GM21390 (cell line): ENCODE data around the gene KASH5.

Experiments used
- ATAC-seq: cut with Tn5 transposase; IDR thresholded peaks from one replicate; pipeline ENCODE4 v1.9.1; 2021; ENCODE audit not compliant: unreplicated experiment

Gene KASH5

DNA sequence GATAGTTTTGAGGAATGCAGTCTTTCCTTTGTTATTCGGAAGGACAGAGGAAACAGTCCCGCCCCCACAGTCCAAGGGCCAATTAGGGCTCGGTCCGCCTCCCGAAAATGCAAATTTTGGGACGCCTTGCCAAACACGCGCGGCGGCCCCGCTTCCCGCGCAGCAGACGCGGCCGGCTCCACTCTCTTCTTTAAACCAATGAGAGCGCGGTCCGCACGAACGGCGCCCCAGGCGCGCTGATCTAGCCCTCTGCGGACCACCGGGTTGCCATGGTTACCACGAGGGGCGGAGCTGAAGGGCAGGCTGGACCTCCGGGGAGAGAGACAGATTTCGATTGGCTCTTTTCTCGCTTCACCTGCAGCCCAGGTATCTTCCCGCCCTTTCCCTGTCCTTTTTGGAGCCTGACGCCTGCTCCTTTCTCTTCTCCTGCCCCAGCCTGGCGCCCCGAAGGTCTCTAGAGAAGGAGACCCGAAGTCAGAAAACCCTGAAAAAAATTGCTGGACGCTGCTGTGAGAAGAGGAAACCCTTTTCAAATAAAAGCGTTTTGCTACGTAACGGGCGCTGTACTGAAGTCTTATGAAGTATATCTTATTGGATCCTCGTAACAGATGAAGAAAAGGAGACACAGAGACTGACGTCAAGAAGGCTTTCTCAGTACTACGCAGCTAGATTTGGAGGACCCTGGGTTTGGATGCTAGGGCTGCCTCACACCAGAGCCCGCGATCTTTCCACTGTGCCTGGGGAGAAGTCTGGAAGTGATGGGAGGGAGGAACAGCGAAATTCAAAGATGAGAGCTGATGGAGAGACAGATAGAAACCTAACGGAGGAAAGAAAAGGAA is 33.2 kb downstream of the KASH5 start:
- no peak for ATAC-seq

DNA sequence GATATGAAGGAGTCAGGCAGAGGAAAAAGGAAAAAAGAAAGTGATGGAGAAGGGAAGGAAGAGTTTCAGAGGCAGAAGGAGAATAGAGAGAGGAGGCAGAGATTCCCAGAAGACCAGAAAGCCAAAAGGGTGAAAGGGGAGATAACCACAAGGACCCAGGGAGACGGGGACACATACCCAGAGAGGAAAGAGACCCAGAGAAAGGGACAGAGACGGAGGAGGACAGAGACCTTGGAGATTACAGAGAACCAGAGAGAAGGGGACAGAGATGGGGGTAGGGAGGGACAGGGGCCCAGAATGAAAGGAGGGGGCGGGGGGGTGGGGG is 33.8 kb downstream of the KASH5 start:
- no peak for ATAC-seq

DNA sequence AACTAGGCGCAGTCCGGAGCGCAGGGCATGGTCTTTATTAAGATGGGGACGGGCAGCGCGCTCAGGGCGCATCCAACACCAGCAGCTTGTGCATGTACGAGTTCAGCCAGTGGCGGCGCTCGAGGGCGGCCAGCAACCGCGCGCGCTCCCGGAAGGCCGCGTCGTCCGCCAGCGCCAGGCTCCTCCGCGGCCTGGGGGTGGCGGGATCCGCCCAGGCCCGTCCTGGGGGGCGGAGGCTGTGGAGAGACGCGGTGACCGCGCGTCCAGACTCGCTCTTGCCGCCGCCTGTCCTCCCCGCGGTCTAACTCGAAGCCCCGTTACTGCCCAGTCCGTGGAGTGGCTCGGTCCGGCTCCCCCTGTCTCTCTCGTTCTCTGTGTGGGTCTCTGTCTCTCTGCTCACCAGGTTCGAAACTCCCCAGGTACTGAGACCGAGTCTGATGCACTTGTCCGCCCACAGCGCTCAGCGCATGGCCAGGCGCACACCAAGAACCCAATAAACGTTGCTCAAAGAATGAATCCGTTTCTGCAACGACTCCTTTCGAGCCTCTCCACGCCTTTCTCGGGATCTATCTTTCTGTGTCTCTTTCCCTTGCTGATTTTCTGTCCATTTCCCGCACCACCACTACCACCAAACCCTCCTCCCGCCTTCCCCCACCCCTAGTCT is 34.5 kb downstream of the KASH5 start:
- no peak for ATAC-seq

DNA sequence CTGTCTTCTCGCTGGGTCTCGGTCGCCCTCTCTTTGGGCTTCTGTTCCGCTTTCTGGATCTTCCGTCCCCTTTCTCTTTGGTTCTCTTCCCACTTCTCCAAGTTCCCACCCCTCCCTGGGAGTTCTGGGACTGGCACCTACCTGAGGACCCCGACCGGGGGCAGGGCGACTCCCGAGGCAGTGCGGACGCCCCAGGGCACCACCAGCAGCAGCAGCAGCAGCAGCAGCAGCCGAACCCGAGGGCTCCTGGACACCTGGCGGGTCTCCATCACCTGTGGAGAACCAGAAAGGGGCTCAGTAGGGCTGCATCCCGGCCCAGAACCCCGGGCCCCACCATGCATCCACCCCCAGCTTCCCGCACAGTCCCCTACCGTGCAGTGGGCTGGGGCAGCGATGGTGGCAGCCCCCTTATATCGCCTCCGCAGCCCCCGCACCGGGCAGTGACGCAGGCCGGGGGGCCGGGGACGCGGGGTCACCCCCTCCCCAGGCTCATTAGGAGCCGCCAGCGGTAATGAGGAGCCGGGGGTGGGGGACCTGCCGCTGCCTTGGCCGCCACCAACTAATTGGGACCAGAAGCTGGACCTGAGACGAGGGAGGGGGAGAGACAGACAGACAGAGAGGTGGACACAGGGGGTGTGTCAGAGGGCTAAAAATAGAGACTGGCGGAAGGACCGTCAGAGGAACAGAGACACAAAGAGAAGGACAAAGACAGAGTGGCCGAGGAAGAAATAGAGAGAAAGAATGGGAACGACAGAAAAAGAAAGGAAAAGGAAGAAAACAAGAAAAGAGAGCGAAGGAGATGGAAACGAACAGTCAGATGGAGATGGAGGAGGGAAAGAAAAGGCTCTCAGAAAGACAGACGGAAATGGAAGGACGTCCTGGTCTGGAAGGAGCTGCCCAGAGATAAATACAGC is 35.3 kb downstream of the KASH5 start, which contains the start of gene PTH2:
PTH2 (minus strand) TSS at position 371 of the 914 bp plus-strand sequence; CDS start at position 269, 102 bp downstream.
- no peak for ATAC-seq

DNA sequence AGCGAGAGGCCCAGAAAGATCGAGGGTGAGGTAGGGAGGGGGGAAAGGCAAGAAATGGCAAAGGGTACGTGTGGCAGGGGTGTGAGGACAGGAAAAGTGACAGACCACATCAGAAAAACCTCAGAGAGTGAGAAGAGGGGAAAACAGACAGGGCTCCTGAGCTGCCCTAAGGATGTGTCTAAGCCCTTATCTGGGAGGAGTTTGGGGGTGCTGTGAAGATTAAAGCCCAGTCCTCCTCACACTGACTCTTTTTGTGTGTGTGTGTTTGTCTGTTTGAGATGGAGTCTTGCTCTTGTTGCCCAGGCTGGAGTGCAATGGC is 35.9 kb downstream of the KASH5 start:
- ATAC-seq, result no peak

DNA sequence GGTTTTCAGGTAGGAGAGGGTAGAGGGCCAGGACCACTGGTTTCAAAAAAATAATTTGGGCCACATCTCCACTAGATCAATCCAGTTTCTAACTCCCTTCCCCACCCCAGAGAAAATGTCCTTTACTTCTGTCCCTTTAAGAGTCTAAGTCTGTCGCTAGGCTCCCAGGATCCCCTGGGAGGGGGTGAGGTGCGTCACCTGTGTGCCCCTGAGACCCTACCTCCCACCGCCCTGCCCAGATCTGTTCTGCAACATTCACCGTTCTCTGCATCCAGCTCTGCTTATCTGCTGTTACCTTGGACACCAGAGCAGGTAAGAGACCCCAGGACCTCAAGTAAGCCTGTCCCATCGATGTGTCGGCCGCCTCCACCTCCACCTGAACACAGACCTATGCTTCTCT is 37.1 kb downstream of the KASH5 start, which contains the start of gene GFY:
GFY (plus strand) TSS at position 211 of the 400 bp plus-strand sequence. CDS start 1,043 bp downstream, outside the sequence.
- ATAC-seq, result no peak

DNA sequence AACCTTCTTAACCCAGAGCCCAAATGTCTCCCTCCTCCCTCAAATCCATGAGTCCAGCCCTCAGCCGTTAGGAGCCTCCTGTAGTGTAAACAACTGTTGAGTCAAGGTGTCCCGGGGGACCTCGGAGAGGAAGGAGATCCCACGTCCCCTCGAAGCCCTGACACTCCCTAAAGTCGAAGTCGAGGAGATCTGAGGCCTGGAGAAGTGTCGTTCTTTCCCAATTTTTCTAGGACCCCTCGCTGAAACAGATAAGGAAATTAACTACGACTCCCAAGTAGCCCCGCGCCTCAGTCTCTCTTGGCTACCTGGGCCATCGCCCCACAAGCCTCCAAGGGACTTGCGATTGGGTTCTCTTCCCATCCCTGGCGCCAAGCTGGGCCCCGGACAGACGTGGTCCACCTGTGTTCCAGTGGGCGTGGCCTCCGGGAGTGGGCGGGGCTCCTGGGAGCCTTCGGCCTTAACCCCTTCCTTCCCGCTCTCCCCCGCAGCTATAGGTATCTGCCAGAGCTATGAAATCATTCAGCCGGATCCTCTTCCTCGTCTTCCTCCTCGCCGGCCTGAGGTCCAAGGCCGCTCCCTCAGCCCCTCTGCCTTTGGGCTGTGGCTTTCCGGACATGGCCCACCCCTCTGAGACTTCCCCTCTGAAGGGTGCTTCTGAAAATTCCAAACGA is 38.0 kb downstream of the KASH5 start:
- ATAC-seq, result no peak

DNA sequence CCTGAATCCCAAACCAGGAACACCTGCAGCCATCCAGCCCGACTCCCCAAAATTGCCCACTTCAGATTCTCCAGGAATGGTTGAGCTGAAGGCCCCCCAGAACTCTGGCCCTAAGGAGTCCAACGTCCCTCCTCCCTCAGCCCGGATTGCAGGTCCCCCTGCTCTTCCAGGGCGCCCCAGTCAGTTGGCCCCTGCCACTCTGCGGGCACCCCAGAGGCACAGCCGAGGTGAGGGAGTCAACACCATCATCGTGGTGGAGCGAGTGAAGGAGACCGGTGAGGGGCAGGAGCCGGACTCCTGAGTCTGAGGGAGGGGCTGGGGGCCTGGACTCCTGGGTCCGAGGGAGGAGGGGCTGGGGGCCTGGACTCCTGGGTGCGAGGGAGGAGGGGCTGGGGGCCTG is 39.3 kb downstream of the KASH5 start:
- ATAC-seq, result no peak

DNA sequence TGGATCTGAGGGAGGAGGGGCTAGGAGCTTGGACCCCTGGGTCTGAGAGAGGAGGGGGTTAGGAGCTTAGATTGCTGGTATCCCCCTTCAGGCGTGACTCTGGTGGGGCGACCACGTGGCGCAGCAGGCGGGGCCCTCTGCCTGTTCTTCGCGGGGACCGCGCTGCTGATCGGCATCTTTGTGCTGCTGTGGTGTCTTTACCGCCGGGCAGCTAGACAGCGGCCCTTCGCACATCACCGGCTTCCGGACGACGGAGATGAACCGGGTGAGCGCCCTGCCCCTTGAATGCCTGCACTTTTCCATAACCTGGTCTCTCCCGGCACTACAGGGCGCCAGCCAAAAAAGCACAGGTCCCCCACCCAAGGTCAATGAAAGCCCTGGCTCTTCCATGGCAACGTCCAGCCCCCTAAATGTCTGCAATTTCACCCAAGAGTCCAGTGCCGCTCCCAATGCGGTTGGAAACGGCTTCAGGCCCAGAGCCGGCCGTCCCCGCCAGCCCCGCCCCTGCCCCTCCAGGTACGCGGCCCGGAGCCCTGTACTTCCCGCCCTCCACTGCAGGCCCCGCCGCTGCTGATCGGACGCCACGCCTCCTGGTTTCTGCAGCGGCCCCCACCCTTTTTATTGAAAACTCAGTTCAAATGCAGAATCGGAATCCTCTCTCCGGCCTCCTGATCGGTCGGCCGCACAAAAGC is 40.0 kb downstream of the KASH5 start:
- ATAC-seq, result no peak

DNA sequence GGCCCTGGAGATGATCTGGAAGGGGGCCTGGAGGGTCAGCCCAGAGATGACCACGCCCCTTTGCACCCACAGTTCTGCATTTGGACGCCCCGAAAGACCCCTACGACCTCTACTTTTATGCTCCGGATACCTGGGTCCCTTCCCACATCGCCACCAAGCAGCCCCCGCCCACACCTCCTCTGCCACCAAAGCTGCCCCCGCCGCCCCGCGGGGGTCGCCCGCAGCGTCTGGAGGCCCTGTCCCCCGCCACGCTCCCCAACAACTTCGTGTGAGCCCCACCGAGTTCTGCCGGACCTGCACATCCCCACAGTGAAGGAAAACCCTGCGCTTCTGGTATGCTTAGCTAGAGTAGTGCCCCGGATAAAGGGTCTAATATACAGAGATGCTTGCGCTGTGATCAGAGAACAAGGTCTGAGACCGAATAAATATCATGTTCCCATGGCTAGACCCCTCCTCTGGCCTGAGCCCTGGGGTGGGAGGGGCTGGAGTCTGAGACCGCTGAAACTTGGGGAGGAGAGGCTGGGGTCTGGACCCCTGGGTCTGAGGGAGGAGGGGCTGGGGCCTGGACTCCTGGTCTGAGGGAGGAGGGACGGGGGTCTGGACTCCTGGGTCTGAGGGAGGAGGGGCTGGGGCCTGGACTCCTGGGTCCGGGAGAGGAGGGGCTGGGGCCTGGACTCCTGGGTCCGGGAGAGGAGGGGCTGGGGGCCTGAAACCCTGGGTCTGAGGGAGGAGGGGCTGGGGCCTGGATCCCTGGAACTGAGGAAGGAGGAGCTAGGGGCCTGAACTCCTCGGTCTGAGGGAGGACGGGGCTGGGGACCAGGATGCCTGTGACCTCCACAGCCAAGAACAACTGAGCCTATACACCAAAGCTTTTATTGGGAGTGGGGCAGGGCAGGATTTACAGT is 40.8 kb downstream of the KASH5 start:
- no peak for ATAC-seq

DNA sequence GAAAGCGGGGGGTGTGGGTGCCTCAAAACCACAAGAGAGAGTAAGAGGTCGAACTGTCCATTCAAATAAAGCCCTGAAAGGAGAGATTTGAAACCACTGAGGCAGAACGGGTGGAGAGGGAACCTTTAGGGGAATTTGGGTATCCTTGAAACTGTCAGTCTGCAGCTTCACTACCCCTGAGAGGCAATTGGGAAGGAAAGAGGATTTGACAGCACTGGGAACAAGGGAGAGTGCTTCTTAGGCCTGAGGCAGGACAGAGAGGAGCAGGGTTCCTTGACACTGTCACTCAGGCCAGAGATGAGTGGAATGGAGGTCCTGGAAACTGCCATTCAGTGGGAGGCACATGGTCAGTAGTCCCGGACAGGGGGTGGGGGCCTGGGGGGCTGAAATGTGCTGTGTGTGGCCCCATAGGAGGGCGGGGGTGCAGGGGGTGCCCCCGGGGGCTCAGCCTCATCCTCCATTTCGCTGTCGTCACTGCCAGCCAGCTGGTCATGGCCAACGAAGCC is 42.2 kb downstream of the KASH5 start:
- ATAC-seq, result no peak

DNA sequence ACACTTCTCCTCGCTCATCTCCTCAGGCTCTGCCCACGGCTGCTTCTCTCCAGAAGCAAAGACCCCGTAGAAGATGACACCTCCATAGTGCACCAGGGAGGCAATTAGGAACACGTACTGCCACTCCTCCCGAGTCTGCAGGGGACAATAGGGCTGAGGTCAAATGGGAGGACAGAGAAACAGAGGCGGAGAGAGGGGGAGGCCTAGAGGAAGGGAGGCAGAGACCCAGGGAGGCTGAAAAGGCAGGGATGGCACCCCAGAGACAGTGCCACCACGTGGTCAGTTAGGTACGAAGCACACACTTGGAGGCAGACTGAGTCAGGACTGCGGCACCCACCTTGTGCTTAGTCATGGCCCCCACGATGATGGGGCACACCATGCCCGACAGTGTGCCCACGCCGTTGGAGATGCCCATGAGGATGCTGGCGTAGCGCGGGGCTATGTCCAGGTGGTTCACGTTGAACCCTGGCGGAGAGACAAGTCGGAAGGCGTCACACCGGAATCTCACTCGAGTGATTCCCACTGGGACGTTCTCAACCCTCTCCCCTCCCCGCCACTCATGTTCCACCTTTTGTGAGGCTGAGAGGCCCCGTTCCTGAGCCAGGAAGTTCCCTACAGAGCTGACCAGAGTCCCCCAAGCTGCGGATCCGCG is 42.8 kb downstream of the KASH5 start:
- no peak for ATAC-seq

DNA sequence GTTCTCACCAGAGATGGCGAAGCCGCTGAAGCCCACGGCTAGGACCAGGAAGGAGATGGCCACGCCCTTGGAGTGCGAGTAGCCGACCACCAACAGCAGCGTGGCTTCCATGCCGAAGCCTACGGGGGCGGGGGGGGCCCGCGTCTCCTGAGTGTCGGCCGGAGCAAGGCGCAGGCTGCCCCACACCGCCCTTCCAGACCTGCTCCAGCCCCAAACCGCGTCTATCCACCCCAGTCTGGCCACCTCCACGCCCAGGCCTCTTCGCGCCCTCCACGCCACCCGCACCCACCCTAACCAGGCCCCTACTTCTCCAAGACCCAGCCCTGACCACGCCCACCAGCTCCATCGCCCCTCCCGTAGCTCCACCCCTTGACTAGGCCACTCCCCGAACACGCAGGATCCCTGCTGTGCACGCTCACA is 43.3 kb downstream of the KASH5 start:
- no peak for ATAC-seq

DNA sequence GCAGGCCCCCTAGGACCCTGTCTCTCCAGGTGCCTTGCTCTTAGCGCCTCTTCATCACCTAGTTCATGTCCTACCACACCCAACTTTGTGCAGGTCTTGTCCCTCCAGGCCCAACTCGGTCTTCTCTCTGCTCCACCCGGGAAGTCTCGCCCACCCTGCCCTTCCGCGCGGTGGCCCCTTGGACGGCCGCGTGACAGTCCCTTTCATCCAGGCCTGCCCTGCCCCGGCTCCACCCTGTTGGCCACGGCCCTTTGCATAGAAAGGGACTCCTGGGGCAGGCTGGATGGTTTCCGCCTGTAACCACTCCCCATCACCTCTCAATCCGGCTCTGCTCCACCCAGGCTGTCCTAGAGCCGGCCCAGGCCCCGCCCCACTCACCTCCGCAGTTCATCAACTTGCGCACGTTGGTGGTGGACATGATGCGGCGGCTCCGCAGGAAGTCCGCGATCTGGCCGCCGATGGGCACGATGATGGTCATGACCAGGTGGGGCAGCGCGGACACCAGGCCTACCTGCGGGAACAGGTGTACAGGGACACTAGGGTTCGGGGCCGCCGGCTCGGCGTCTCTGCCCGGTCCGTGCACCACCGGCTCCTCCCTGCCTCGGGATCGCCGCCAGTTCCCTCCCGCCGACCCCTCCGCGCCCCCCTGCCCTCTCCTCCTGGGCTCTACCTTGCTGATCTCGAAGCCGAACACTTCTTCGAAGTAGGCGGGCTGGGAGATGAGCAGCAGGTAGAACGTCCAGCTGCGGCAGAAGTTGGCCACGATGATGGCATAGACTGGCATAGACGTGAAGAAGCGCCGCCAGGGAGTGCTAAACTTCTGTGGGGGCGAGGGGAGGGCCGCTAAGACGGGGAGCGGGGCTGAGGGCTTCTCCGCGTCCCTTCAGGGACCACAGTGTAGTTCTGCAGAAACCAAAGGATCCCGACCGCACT is 44.4 kb downstream of the KASH5 start:
- no peak for ATAC-seq

DNA sequence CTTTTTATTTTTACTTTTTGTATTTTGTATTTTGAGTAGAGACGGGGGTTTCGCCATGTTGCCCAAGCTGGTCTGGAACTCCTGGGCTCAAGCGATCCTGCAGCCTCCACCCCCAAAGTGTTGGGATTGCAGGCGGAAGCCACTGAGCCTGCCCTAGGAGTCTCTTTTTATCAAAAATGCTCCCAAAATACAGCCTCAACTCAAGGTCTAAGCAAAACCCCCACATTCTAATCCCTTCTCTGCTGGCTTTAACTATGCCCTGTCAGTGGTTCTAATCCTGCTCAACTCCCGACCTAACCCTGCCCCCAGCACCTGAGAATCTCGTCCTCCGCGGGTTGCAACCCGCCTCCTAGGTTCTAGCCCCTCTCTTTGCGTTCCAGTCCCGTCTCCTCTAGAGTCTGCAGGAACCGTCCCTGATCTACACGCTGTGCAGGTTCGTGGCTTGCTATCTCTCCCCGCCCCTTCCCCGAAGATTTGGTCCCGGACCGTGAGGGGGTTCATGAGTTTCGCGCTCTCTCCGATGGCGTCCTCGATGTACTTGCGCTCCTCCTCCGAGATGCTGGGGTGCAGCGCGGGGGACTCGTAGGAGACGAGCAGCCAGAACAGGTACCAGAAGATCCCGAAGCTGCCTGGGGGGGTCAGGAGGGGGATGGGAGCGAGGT is 45.3 kb downstream of the KASH5 start:
- ATAC-seq, result no peak

DNA sequence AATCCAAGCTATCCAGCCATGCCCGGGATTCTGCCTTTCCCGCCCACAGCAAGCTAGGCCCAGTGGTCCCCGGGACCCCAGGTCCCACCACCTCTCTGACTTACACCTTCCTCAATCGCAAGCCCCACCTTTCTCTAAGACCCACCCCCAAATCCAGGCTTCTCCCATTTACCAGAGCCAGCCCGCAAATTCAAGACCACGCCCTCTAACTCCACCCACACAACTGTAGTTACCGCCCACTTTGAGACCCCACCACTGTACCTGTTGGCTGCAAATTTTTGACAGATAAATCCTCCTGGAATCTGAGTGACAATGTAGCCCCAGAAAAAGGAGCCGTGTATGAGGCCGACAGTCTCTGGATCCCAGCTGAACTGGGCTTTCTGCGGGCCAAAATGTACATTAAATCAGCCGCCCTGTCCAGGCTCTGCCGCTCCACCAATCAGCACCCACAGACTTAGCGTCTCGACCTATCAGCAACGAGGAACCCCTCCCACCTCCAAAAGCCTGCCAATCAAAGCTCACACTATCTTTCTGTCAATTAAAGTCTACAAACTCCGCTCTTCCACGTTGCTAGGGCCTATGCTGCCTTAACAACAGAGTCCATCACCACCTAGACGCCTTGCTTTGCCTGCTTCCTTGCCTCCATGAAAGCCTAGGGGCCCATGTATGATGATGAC is 47.0 kb downstream of the KASH5 start:
- no peak for ATAC-seq
